ENCODE results near the gene WNT10A.

The WNT10A gene

DNA sequence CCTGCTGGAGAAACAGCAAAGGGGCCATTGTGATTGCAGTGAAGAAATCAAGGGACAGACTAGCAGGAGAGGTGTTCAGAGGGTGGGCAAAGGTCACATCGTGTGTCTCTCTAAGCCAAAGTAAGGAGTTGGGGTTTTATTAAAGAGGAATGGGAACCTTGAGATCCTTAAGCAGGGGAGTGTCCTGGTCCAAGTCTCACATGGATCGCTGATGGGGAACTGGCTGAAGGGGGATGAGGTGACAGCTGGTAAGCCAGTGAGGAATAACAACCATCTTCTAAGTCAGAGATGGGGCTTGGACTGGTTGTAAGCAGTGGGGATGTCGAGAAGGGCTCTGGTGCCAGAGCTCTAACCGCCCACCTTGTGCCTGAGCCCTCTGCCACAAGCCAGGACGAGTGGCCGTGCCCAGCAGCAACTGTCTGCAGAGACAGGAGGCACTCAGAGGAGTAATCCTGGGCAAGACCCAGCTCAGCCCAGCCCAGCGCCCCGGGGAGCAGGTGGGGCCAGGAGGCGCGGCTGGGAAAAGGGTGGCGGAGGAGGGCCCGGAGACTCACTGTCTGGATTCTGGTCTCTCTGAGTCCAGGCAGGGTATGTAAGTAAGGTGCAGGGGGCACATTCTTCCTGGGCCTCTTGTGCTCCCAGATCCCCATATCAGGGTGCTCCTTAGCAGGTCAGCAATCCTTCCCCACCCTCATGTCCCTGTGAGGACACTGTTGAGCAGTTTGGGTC, 13.7 kb downstream of the WNT10A start:
- H3K27me3 Mint-ChIP-seq = peaks cover 7% of the 10 kb centered on the region
- peak overlapping the region; percentile 91 for H3K27ac Mint-ChIP-seq (ENCODE audit: low read depth)
- H3K4me3 Mint-ChIP-seq = peak overlapping the region; percentile 68
- no peaks in the 10 kb centered on the region for H3K9me3 Mint-ChIP-seq
- DNase-seq (ENCODE audit: low spot score in 2 of 2) (no peak), ATAC-seq (replicated peaks; ENCODE audit: extremely low read depth, poor library complexity, severe bottlenecking) (no peak)
- peaks cover 59% of the 10 kb centered on the region for H3K4me1 Mint-ChIP-seq
- peaks cover 48% of the 10 kb centered on the region for H3K36me3 Mint-ChIP-seq (ENCODE audit: insufficient read depth)

DNA sequence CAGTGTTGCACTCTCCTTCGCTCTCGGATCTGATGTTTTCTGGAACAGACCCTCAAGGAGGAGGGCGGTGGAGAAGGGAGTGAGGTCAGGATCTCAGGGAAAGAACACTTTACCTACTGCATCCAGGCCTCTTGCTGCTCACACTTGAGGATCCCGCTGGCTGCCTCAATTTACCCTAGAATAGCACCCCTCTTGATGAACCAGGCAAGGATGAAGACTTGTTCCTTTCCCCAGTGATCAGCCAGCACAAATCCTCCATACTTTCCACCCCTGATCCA, 14.2 kb downstream of the WNT10A start:
- DNase-seq (ENCODE audit: low spot score in 2 of 2) = no peak
- peaks cover 7% of the 10 kb centered on the region for H3K27me3 Mint-ChIP-seq
- no peaks in the 10 kb centered on the region for H3K9me3 Mint-ChIP-seq
- peaks cover 48% of the 10 kb centered on the region for H3K36me3 Mint-ChIP-seq (ENCODE audit: insufficient read depth)
- ATAC-seq (replicated peaks; ENCODE audit: extremely low read depth, poor library complexity, severe bottlenecking) = no peak
- no peak overlapping the region for H3K4me3 Mint-ChIP-seq
- peaks cover 59% of the 10 kb centered on the region for H3K4me1 Mint-ChIP-seq
- peak overlapping the region; percentile 91 for H3K27ac Mint-ChIP-seq (ENCODE audit: low read depth)

- H3K4me1 Mint-ChIP-seq = peaks cover 59% of the 10 kb centered on the region
- H3K27ac Mint-ChIP-seq (ENCODE audit: low read depth) = peak overlapping the region; percentile 91
- no peak for DNase-seq (ENCODE audit: low spot score in 2 of 2)
- no peak for ATAC-seq (replicated peaks; ENCODE audit: extremely low read depth, poor library complexity, severe bottlenecking)
- peaks cover 10% of the 10 kb centered on the region for H3K27me3 Mint-ChIP-seq
- no peaks in the 10 kb centered on the region for H3K9me3 Mint-ChIP-seq
- H3K4me3 Mint-ChIP-seq = peak overlapping the region; percentile 82
- H3K36me3 Mint-ChIP-seq (ENCODE audit: insufficient read depth) = peaks cover 48% of the 10 kb centered on the region
Observed at GRCh38 chr2:218895326-218895725, 14.7 kb downstream of the WNT10A start.

DNA sequence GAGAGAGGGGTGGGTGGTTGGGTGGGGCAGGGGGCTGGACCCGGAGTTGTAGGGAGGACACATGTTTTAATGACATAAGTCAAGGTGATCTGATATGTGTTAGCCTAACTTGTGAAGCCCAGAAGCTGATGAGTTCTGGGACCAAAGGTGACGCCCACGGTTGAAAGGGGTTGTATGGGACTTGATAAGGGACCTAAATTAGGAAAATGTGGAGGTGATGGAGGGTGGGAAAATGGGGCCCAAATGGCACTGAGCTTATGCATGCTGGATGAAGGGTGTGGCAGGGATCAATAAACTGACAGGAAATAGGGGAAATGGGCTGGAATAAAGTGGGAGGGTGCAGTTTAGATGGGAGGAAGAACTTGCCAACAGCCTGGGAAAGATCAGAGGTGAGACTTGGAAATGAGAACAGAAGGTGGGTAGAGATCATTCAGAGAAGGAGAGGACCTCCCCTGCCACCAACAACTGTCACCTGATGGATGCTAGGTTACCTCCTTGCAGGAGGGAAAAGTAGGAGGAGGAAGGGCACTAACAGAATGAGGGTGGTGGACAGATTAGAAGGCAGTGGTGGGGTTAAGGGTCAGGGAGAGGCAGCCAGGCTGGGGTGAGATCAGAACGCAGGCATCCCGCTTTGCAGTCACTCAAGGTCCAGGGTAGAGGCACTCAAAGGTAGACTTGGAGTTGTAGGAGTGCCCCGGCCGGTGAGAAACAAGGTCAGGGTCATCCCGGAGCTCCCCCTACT, 15.3 kb downstream of the WNT10A start:
- Mint-ChIP-seq H3K36me3 (ENCODE audit: insufficient read depth) (peaks cover 48% of the 10 kb centered on the region), H3K27me3 (peaks cover 16% of the 10 kb centered on the region), H3K27ac (ENCODE audit: low read depth) (peak overlapping the region; percentile 91), H3K4me3 (peak overlapping the region; percentile 82), H3K9me3 (no peaks in the 10 kb centered on the region), H3K4me1 (peaks cover 59% of the 10 kb centered on the region)
- ATAC-seq (replicated peaks; ENCODE audit: extremely low read depth, poor library complexity, severe bottlenecking) = peak; percentile 0
- DNase-seq (ENCODE audit: low spot score in 2 of 2) = no peak

DNA sequence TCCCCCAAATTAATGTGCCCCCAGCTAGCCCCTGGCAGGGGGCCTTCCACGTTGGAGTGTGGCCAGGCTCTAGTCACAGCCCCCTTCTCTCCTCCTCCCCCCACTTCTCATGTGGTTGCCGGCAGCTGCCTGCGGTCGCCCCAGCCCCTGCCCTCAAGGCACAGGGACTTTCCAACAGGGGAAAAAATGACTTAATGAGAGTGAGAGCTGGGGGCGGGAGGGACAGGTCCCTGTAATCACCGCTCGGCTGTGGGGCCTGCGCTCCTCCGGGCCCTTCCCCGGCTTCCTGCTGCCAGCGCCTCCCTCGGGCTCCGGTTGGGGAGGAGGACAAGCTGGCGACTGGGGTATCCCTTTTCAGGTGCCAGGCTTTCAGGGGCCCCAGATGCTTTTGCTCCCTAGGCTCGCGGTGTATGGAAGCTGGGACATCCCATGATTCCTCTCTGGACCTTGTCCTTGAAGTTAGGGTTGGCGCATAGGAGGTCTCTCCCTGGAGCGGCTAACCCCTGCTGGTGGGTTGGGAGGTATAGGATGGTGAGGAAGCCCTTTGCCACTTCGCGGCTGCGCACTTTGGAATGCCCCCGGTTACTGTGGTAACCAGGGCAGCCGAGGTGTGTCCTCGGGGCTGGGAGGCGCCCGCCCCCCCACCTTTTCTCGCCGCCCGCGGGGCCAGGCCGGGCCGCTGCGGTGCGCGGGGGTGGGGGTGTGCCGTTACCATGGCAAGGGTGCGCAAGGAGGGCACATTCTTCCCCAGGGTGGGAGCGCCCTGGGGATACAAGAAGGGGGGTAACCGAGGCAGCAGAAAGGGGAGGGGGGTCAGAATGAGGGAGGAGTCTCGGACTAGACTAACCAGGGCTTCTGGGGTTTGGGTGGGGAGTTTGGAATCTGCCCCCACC, 16.1 kb downstream of the WNT10A start:
- peaks cover 24% of the 10 kb centered on the region for H3K27me3 Mint-ChIP-seq
- DNase-seq (ENCODE audit: low spot score in 2 of 2) (peak; percentile 76 to 88), ATAC-seq (replicated peaks; ENCODE audit: extremely low read depth, poor library complexity, severe bottlenecking) (peak; percentile 68)
- peak overlapping the region; percentile 82 for H3K4me3 Mint-ChIP-seq
- H3K4me1 Mint-ChIP-seq = peaks cover 55% of the 10 kb centered on the region
- no peaks in the 10 kb centered on the region for H3K9me3 Mint-ChIP-seq
- peak overlapping the region; percentile 91 for H3K27ac Mint-ChIP-seq (ENCODE audit: low read depth)
- H3K36me3 Mint-ChIP-seq (ENCODE audit: insufficient read depth) = peaks cover 44% of the 10 kb centered on the region

- Mint-ChIP-seq H3K27me3 (peaks cover 32% of the 10 kb centered on the region), H3K9me3 (no peaks in the 10 kb centered on the region), H3K4me3 (peak overlapping the region; percentile 82), H3K36me3 (ENCODE audit: insufficient read depth) (peaks cover 36% of the 10 kb centered on the region), H3K4me1 (peaks cover 48% of the 10 kb centered on the region), H3K27ac (ENCODE audit: low read depth) (peak overlapping the region; percentile 91)
- no peak for DNase-seq (ENCODE audit: low spot score in 2 of 2)
- no peak for ATAC-seq (replicated peaks; ENCODE audit: extremely low read depth, poor library complexity, severe bottlenecking)
Observed at GRCh38 chr2:218897394-218898108, 16.9 kb downstream of the WNT10A start.

GRCh38 chr2:218898109-218898878, 17.6 kb downstream of the WNT10A start:
- Mint-ChIP-seq H3K27ac (ENCODE audit: low read depth) (peak overlapping the region; percentile 87), H3K36me3 (ENCODE audit: insufficient read depth) (peaks cover 31% of the 10 kb centered on the region), H3K27me3 (peaks cover 35% of the 10 kb centered on the region), H3K4me1 (peaks cover 43% of the 10 kb centered on the region), H3K4me3 (peak overlapping the region; percentile 82), H3K9me3 (no peaks in the 10 kb centered on the region)
- ATAC-seq (replicated peaks; ENCODE audit: extremely low read depth, poor library complexity, severe bottlenecking) = no peak
- peak; percentile 62 to 85 for DNase-seq (ENCODE audit: low spot score in 2 of 2)

DNA sequence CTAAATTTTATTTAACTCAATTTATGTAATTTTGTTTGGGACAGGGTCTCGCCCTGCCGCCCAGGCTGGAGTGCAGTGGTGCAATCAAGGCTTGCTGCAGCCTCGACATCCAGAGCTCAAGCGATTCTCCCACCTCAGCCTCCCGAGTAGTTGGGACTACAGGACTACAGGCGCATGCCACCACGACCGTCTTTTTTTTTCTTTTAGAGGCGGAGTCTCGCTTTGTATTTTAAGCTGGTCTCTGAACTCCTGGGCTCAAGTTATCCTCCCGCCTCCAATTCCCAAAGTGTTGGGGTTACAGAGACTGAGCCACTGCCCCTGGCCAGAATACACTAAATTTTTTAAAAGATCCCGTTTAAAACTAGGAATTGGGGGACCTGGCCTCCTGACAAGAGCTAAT, 18.5 kb downstream of the WNT10A start:
- H3K27ac Mint-ChIP-seq (ENCODE audit: low read depth) = peak overlapping the region; percentile 87
- peaks cover 35% of the 10 kb centered on the region for H3K27me3 Mint-ChIP-seq
- no peak for ATAC-seq (replicated peaks; ENCODE audit: extremely low read depth, poor library complexity, severe bottlenecking)
- no peak overlapping the region for H3K4me3 Mint-ChIP-seq
- H3K9me3 Mint-ChIP-seq = no peaks in the 10 kb centered on the region
- peaks cover 35% of the 10 kb centered on the region for H3K4me1 Mint-ChIP-seq
- no peak for DNase-seq (ENCODE audit: low spot score in 2 of 2)
- peaks cover 25% of the 10 kb centered on the region for H3K36me3 Mint-ChIP-seq (ENCODE audit: insufficient read depth)

- DNase-seq (ENCODE audit: low spot score in 2 of 2) (no peak), ATAC-seq (replicated peaks; ENCODE audit: extremely low read depth, poor library complexity, severe bottlenecking) (no peak)
- H3K36me3 Mint-ChIP-seq (ENCODE audit: insufficient read depth) = peaks cover 5% of the 10 kb centered on the region
- peaks cover 49% of the 10 kb centered on the region for H3K27me3 Mint-ChIP-seq
- no peaks in the 10 kb centered on the region for H3K9me3 Mint-ChIP-seq
- H3K27ac Mint-ChIP-seq (ENCODE audit: low read depth) = no peak overlapping the region
- H3K4me1 Mint-ChIP-seq = peaks cover 9% of the 10 kb centered on the region
- no peak overlapping the region for H3K4me3 Mint-ChIP-seq
Observed at GRCh38 chr2:218902427-218902826, 21.8 kb downstream of the WNT10A start.

DNA sequence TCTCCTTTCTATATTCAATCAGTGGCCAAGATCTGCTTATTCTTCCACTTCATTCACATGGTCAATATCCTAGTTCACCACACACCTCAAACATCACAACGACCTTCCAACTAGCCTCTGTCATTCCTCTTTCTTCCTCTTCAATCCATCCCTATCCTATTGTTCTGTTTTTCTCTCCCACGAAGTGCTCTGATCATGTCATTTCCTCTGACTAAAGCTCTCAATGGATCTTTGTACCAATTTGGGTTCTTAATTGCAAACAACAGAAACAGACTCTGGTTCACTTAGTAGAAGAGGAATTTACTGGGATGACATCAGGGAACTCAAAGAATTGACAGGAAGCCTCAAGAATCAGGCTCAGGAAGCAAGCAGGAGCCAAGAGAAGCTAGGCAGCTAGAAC, 23.5 kb downstream of the WNT10A start:
- Mint-ChIP-seq H3K27me3 (peaks cover 42% of the 10 kb centered on the region), H3K9me3 (no peaks in the 10 kb centered on the region), H3K27ac (ENCODE audit: low read depth) (no peak overlapping the region), H3K4me1 (peaks cover 7% of the 10 kb centered on the region), H3K36me3 (ENCODE audit: insufficient read depth) (peaks cover 6% of the 10 kb centered on the region), H3K4me3 (no peak overlapping the region)
- no peak for DNase-seq (ENCODE audit: low spot score in 2 of 2)
- no peak for ATAC-seq (replicated peaks; ENCODE audit: extremely low read depth, poor library complexity, severe bottlenecking)

- Mint-ChIP-seq H3K27ac (ENCODE audit: low read depth) (peak overlapping the region; percentile 68), H3K4me3 (peak overlapping the region; percentile 76), H3K9me3 (no peaks in the 10 kb centered on the region), H3K36me3 (ENCODE audit: insufficient read depth) (peaks cover 9% of the 10 kb centered on the region), H3K27me3 (peaks cover 14% of the 10 kb centered on the region), H3K4me1 (peaks cover 9% of the 10 kb centered on the region)
- peak; percentile 85 to 86 for DNase-seq (ENCODE audit: low spot score in 2 of 2)
- ATAC-seq (replicated peaks; ENCODE audit: extremely low read depth, poor library complexity, severe bottlenecking) = peak; percentile 98
Observed at GRCh38 chr2:218908721-218909619, 28.3 kb downstream of the WNT10A start.
